ENCODE results near the gene FAM180B. TPM values are rescaled to one million over a fixed set of nuclear protein-coding genes. Genes with fewer than 3 reads are reported as not detected.

Gene FAM180B
- total and polyA plus RNA-seq, 10 of the 15 experiments (the other 5 are each of a cell fraction or from before 2014, with no cell fraction given): 0.04 to 0.34 TPM; not detected in 8

DNA sequence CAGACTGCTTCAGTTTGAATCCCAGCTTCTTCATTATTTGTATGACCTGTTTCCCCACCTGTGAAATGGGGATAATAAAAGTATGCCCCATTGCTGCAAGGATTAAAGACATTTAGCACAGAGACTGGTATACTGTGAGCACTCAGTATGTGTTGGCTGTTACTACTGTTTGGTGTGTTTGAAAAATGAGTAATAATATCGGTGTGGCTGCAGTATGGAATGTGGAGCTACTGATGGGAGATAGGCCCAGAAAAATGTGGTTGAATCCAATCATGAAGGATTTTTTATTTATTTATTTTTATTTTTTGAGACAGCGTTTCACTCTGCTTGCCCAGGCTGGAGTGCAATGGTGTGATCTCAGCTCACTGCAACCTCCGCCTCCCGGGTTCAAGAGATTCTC is 16.8 kb downstream of the FAM180B start:
- Histone ChIP-seq H3K4me1 (ENCODE audit: control insufficient read depth, insufficient read depth, low read length) (no peaks in the 10 kb centered on the region), H3K4me2 (ENCODE audit: control insufficient read depth, insufficient read depth) (no peak overlapping the region), H2AFZ (ENCODE audit: control insufficient read depth, low read depth, low read length) (no peak overlapping the region), H3K79me2 (ENCODE audit: control insufficient read depth, insufficient read depth, low read length) (no peaks in the 10 kb centered on the region), H3K27ac (ENCODE audit: control insufficient read depth, insufficient read depth) (no peak overlapping the region), H3K9me3 (replicated peaks; ENCODE audit: control insufficient read depth, insufficient read depth, low read length) (no peaks in the 10 kb centered on the region), H3K27me3 (replicated peaks in 1 of 2; ENCODE audit: control insufficient read depth in 2 of 2, insufficient read depth in 2 of 2, low read length in 1 of 2) (no peaks in the 10 kb centered on the region; a peak in 1 of 4 replicates), H3K4me3 (no peak overlapping the region), H4K20me1 (ENCODE audit: control insufficient read depth, insufficient read depth) (no peaks in the 10 kb centered on the region), H3K36me3 (ENCODE audit: control insufficient read depth in 2 of 2, insufficient read depth in 2 of 2, low read length in 1 of 2) (no peaks in the 10 kb centered on the region), H3K9ac (ENCODE audit: control insufficient read depth, insufficient read depth, low read length) (no peak overlapping the region)
- no peak for FAIRE-seq
- DNase-seq (ENCODE audit: low read depth, low spot score): no peak
- WGBS (ENCODE audit: insufficient coverage, insufficient replicate concordance, low lambda C conversion rate, missing lambda C conversion rate): 74% methylated on average over 4 of the region's 4 CpGs
- ATAC-seq: no peak
- no TSS peak for BruUV-seq (replicated peaks)
- intact Hi-C loops (cut with micrococcal nuclease; ENCODE audit: unreplicated experiment): no loop called here
- CTCF ChIA-PET: no interaction called here
- SMC1A ChIA-PET (ENCODE audit: uncharacterized antibody, unreplicated experiment): no interaction called here
- POLR2A ChIA-PET: interaction anchor here (0.5 kb wide), 1 partner anchor 62 kb away, joined by 3 read pairs; no protein-coding TSS in a partner anchor
- TF ChIP-seq KAT2A (conservative IDR thresholded peaks at IDR 0.05; ENCODE audit: control insufficient read depth, low read depth, low read length): no peak
- in situ Hi-C loops (cut with MboI): no loop called here
- RAD21 ChIA-PET (ENCODE audit: unreplicated experiment): no interaction called here

DNA sequence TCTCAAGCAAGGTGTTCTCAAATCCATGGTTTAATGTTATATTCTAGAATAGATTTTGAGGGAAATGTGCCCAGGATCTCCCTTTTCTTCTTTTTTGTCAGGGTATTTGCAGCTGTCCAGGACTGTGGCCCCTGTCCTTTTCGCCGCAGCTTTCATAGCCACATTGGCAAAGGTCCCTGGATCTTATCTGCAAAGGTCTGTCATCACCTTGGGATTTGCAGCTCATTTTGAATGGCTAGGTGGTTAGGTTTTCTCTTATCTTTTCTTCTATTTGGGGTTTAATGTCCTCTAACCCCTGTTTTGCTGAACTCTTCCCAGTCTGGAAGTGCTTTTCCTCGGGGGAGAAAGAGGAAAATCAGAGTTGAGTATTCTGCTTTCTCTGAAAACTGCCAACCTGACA is 19.4 kb downstream of the FAM180B start:
- ChIA-PET RAD21 (ENCODE audit: unreplicated experiment) (no interaction called here), POLR2A (interaction anchor here (0.5 kb wide), 1 partner anchor 391 kb away, joined by 4 read pairs; the partner anchor contains the start of gene DDB2), SMC1A (ENCODE audit: uncharacterized antibody, unreplicated experiment) (interaction anchor here (0.7 kb wide), 2 partner anchors 14 to 1784 kb away, joined by 3 to 4 read pairs; no protein-coding TSS in a partner anchor), CTCF (no interaction called here)
- no peak for FAIRE-seq
- no peaks in the 10 kb centered on the region; a peak in 1 of 4 replicates for H3K27me3 ChIP-seq (replicated peaks in 1 of 2; ENCODE audit: control insufficient read depth in 2 of 2, insufficient read depth in 2 of 2, low read length in 1 of 2)
- H3K9me3 ChIP-seq (replicated peaks; ENCODE audit: control insufficient read depth, insufficient read depth, low read length): no peaks in the 10 kb centered on the region
- no peak overlapping the region for H3K4me3 ChIP-seq
- DNase-seq (ENCODE audit: low read depth, low spot score): no peak
- WGBS (ENCODE audit: insufficient coverage, insufficient replicate concordance, low lambda C conversion rate, missing lambda C conversion rate): 59% methylated on average over 3 of the region's 3 CpGs
- in situ Hi-C loops (cut with MboI) (no loop called here), intact Hi-C loops (cut with micrococcal nuclease; ENCODE audit: unreplicated experiment) (no loop called here)
- H4K20me1 ChIP-seq (ENCODE audit: control insufficient read depth, insufficient read depth): no peaks in the 10 kb centered on the region
- H3K79me2 ChIP-seq (ENCODE audit: control insufficient read depth, insufficient read depth, low read length): no peaks in the 10 kb centered on the region
- ATAC-seq: no peak
- H3K4me2 ChIP-seq (ENCODE audit: control insufficient read depth, insufficient read depth): no peak overlapping the region
- no peak overlapping the region for H2AFZ ChIP-seq (ENCODE audit: control insufficient read depth, low read depth, low read length)
- H3K36me3 ChIP-seq (ENCODE audit: control insufficient read depth in 2 of 2, insufficient read depth in 2 of 2, low read length in 1 of 2): no peaks in the 10 kb centered on the region
- TF ChIP-seq ZNF274 (IDR thresholded peaks at IDR 0.05; ENCODE audit: insufficient read depth, insufficient read length) (no peak), CEBPB (IDR thresholded peaks at IDR 0.05; ENCODE audit: borderline replicate concordance in 1 of 2, low read depth in 2 of 2, low read length in 2 of 2) (no peak), KLF5 (IDR thresholded peaks at IDR 0.05; ENCODE audit: partially characterized antibody) (no peak), IRF4 (IDR thresholded peaks at IDR 0.05; ENCODE audit: low read depth, low read length) (no peak), NR2C1 (IDR thresholded peaks at IDR 0.05) (no peak), EED (IDR thresholded peaks at IDR 0.05; ENCODE audit: low read depth) (no peak)
- TF ChIP-seq, protein P1, sequence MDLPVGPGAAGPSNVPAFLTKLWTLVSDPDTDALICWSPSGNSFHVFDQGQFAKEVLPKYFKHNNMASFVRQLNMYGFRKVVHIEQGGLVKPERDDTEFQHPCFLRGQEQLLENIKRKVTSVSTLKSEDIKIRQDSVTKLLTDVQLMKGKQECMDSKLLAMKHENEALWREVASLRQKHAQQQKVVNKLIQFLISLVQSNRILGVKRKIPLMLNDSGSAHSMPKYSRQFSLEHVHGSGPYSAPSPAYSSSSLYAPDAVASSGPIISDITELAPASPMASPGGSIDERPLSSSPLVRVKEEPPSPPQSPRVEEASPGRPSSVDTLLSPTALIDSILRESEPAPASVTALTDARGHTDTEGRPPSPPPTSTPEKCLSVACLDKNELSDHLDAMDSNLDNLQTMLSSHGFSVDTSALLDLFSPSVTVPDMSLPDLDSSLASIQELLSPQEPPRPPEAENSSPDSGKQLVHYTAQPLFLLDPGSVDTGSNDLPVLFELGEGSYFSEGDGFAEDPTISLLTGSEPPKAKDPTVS (IDR thresholded peaks at IDR 0.05; ENCODE audit: low read depth, low read length): no peak
- no peak overlapping the region for H3K9ac ChIP-seq (ENCODE audit: control insufficient read depth, insufficient read depth, low read length)
- no peaks in the 10 kb centered on the region for H3K4me1 ChIP-seq (ENCODE audit: control insufficient read depth, insufficient read depth, low read length)
- BruUV-seq (replicated peaks): no TSS peak
- no peak overlapping the region for H3K27ac ChIP-seq (ENCODE audit: control insufficient read depth, insufficient read depth)

Measured in GM12878 (cell line).